Skeletal muscle tissue (tissue), 4 donors: ENCODE results near the gene FLAD1. TPM values are rescaled to one million over a fixed set of nuclear protein-coding genes. Genes with fewer than 3 reads are reported as not detected.
A peak's percentile ranks its signal among the peaks of the same experiment; 100 is the strongest.

Source experiments
- H3K27ac ChIP-seq: one replicate; pipeline ENCODE4 v1.7.0; 2013; ENCODE audit warnings: mild to moderate bottlenecking, low read depth, low read length, inconsistent platforms
- H3K27me3 ChIP-seq, 3 donors: one replicate each; pipeline ENCODE4 v1.7.0; 2013; ENCODE audit warnings: low read length in 3 of 3; ENCODE audit not compliant: control insufficient read depth in 3 of 3, insufficient read depth in 3 of 3
- H3K36me3 ChIP-seq, 3 donors: one replicate each; pipeline ENCODE4 v1.7.0; 2013; ENCODE audit warnings: low read length in 3 of 3; ENCODE audit not compliant: control insufficient read depth in 3 of 3, insufficient read depth in 3 of 3
- H3K4me1 ChIP-seq, 3 donors: one replicate each; pipeline ENCODE4 v1.7.0; 2013; ENCODE audit warnings: low read length in 3 of 3, mild to moderate bottlenecking in 3 of 3; ENCODE audit not compliant: control insufficient read depth in 3 of 3, insufficient read depth in 3 of 3
- H3K4me3 ChIP-seq, 3 donors: one replicate each; pipeline ENCODE4 v1.7.0; 2013; ENCODE audit warnings: low read length in 3 of 3
- H3K9ac ChIP-seq, 3 donors: one replicate each; pipeline ENCODE4 v1.7.0; 2013; ENCODE audit warnings: low read length in 3 of 3, mild to moderate bottlenecking in 3 of 3, moderate library complexity in 2 of 3, low read depth in 1 of 3
- H3K9me3 ChIP-seq, 3 donors: one replicate each; pipeline ENCODE4 v1.7.0; 2013; ENCODE audit warnings: low read length in 3 of 3; ENCODE audit not compliant: control insufficient read depth in 3 of 3
- total RNA-seq: library from RNA; depleted of rRNA; stranded (reverse); fragments of >200 nt; gene quantifications from one replicate; pipeline ENCODE4 v1.2.3, GENCODE V29; 2014
- donor health status: Osteomylitis.

The FLAD1 gene
- total RNA-seq, 1 donor from 2014 or later = 16.2 TPM

- Histone ChIP-seq H3K27me3 (no peaks in the 10 kb centered on the region), H3K36me3 (no peaks in the 10 kb centered on the region)
Measured at GRCh38 chr1:155002464-155003226, 19.5 kb downstream of the FLAD1 start, which contains the start of gene ZBTB7B. Gene ZBTB7B (plus strand): TSS chr1:155002802. CDS start chr1:155014661, 11,859 bp downstream.

GRCh38 chr1:155003227-155003765, 20.2 kb downstream of the FLAD1 start:
- H3K36me3 ChIP-seq = no peaks in the 10 kb centered on the region
- peak overlapping the region; percentile 92 to 97 (median 96) for H3K9ac ChIP-seq
- peak overlapping the region; percentile 95 to 97 (median 96) for H3K4me3 ChIP-seq
- no peaks in the 10 kb centered on the region for H3K9me3 ChIP-seq
- peak overlapping the region; percentile 97 for H3K27ac ChIP-seq
- H3K27me3 ChIP-seq = no peaks in the 10 kb centered on the region
- H3K4me1 ChIP-seq = peaks cover 54 to 57% (median 56%) of the 10 kb centered on the region in 3 donors

More at GRCh38 chr1:155002464-155003226, 19.5 kb downstream of the FLAD1 start, which contains the start of gene ZBTB7B:
- peak within 1 kb of the TSS; percentile 92 to 97 (median 96) for H3K9ac ChIP-seq
- no peaks in the 10 kb centered on the region for H3K9me3 ChIP-seq
- H3K4me3 ChIP-seq = peak within 1 kb of the TSS; percentile 95 to 97 (median 96)
- H3K4me1 ChIP-seq = peaks cover 48 to 50% (median 50%) of the 10 kb centered on the region in 3 donors
- peak within 1 kb of the TSS; percentile 97 for H3K27ac ChIP-seq

- Histone ChIP-seq H3K9me3 (no peaks in the 10 kb centered on the region), H3K27ac (peak overlapping the region; percentile 97)
Measured at GRCh38 chr1:155003766-155004351, 20.7 kb downstream of the FLAD1 start.

GRCh38 chr1:155004352-155005075, 21.4 kb downstream of the FLAD1 start:
- Histone ChIP-seq H3K4me3 (peak overlapping the region; percentile 75 to 96 (median 95)), H3K27ac (peak overlapping the region; percentile 97), H3K27me3 (no peaks in the 10 kb centered on the region), H3K4me1 (peaks cover 58 to 66% (median 61%) of the 10 kb centered on the region in 3 donors), H3K36me3 (no peaks in the 10 kb centered on the region), H3K9me3 (no peaks in the 10 kb centered on the region), H3K9ac (peak overlapping the region; percentile 69 to 96 (median 86))

More at GRCh38 chr1:155003766-155004351, 20.7 kb downstream of the FLAD1 start:
- no peaks in the 10 kb centered on the region for H3K27me3 ChIP-seq
- peak overlapping the region; percentile 95 to 97 (median 96) for H3K4me3 ChIP-seq
- peaks cover 60 to 62% (median 61%) of the 10 kb centered on the region in 3 donors for H3K4me1 ChIP-seq
- H3K36me3 ChIP-seq = no peaks in the 10 kb centered on the region
- H3K9ac ChIP-seq = peak overlapping the region; percentile 92 to 97 (median 96)

GRCh38 chr1:155005076-155006011, 22.2 kb downstream of the FLAD1 start:
- H3K9ac ChIP-seq = peak overlapping the region; percentile 61 to 75 (median 69)
- peaks cover 54 to 68% (median 59%) of the 10 kb centered on the region in 3 donors for H3K4me1 ChIP-seq
- H3K27me3 ChIP-seq = no peaks in the 10 kb centered on the region
- H3K27ac ChIP-seq = peak overlapping the region; percentile 97
- peak overlapping the region in 2 of 3 donors; percentile 14 to 96 for H3K4me3 ChIP-seq
- no peaks in the 10 kb centered on the region for H3K36me3 ChIP-seq
- H3K9me3 ChIP-seq = no peaks in the 10 kb centered on the region

GRCh38 chr1:155006601-155007101, 23.5 kb downstream of the FLAD1 start:
- peak overlapping the region; percentile 9 to 35 (median 14) for H3K4me3 ChIP-seq
- H3K27ac ChIP-seq = peak overlapping the region; percentile 97
- no peaks in the 10 kb centered on the region for H3K36me3 ChIP-seq
- H3K27me3 ChIP-seq = no peaks in the 10 kb centered on the region
- H3K9me3 ChIP-seq = no peaks in the 10 kb centered on the region
- H3K4me1 ChIP-seq = peaks cover 55 to 80% (median 63%) of the 10 kb centered on the region in 3 donors
- peak overlapping the region in 2 of 3 donors; percentile 16 to 61 for H3K9ac ChIP-seq

- H3K27ac ChIP-seq = peak overlapping the region; percentile 97
- H3K27me3 ChIP-seq = no peaks in the 10 kb centered on the region
- no peaks in the 10 kb centered on the region for H3K9me3 ChIP-seq
- H3K4me1 ChIP-seq = peaks cover 62 to 87% (median 70%) of the 10 kb centered on the region in 3 donors
- no peaks in the 10 kb centered on the region for H3K36me3 ChIP-seq
- H3K4me3 ChIP-seq = peak overlapping the region in 2 of 3 donors; percentile 55 to 60
- H3K9ac ChIP-seq = peak overlapping the region; percentile 10 to 83 (median 76)
Measured at GRCh38 chr1:155007251-155007828, 24.2 kb downstream of the FLAD1 start.

- H3K9me3 ChIP-seq = no peaks in the 10 kb centered on the region
- H3K27me3 ChIP-seq = no peaks in the 10 kb centered on the region
- H3K4me3 ChIP-seq = peak overlapping the region; percentile 41 to 60 (median 55)
- peaks cover 67 to 92% (median 79%) of the 10 kb centered on the region in 3 donors for H3K4me1 ChIP-seq
- no peaks in the 10 kb centered on the region for H3K36me3 ChIP-seq
- H3K9ac ChIP-seq = peak overlapping the region; percentile 76 to 83 (median 77)
- H3K27ac ChIP-seq = peak overlapping the region; percentile 97
Measured at GRCh38 chr1:155008015-155008941, 25.1 kb downstream of the FLAD1 start.
